Neural cell (in vitro differentiated cells): ENCODE measurements around the gene QSER1. TPM values are rescaled to one million over a fixed set of nuclear protein-coding genes. Genes with fewer than 3 reads are reported as not detected.

Source experiments
- H2AFZ ChIP-seq: fragments of 200-600, 300-800 bp; sonication (generic), shearing (Covaris generic); 2 replicates; pipeline ENCODE4 v1.6.0; 2014; ENCODE audit warnings: low read depth, mild to moderate bottlenecking, antibody characterized with exemption, low read length, moderate library complexity
- H3F3A ChIP-seq: fragments of 200-600 bp; shearing (Covaris generic); 2 replicates; pipeline ENCODE4 v1.6.1; 2016; ENCODE audit warnings: mild to moderate bottlenecking, moderate library complexity, mixed read lengths, antibody characterized with exemption, low read length; ENCODE audit not compliant: insufficient read depth, poor library complexity, severe bottlenecking
- H3K27ac ChIP-seq: fragments of 200-600, 300-800 bp; sonication (generic), shearing (Covaris generic); 2 replicates; pipeline ENCODE4 v1.5.1; 2014; ENCODE audit warnings: mild to moderate bottlenecking, low read length, moderate library complexity
- H3K27me3 ChIP-seq: fragments of 300-800, 200-600 bp; sonication (generic), shearing (Covaris generic); 2 replicates; pipeline ENCODE4 v1.6.0; 2014; ENCODE audit warnings: mild to moderate bottlenecking, low read depth, low read length, moderate library complexity; ENCODE audit not compliant: insufficient read depth
- H3K36me3 ChIP-seq: fragments of 300-800, 200-600 bp; sonication (generic), shearing (Covaris generic); 2 replicates; pipeline ENCODE4 v1.5.1; 2014; ENCODE audit warnings: mild to moderate bottlenecking, antibody characterized with exemption, low read length, moderate library complexity; ENCODE audit not compliant: insufficient read depth
- H3K4me2 ChIP-seq: fragments of 300-800, 200-600 bp; sonication (generic), shearing (Covaris generic); 2 replicates; pipeline ENCODE4 v1.6.0; 2014; ENCODE audit warnings: mild to moderate bottlenecking, low read length
- H3K4me3 ChIP-seq: fragments of 300-800, 200-600 bp; sonication (generic), shearing (Covaris generic); 2 replicates; pipeline ENCODE4 v1.5.1; 2014; ENCODE audit warnings: mild to moderate bottlenecking, low read length, moderate library complexity
- H3K79me2 ChIP-seq: fragments of 200-600 bp; shearing (Covaris generic); replicated peaks from 2 replicates; pipeline ENCODE4 v1.6.0; 2014; ENCODE audit warnings: mild to moderate bottlenecking, low read length, moderate library complexity; ENCODE audit not compliant: insufficient read depth
- H3K9ac ChIP-seq: fragments of 300-800, 200-600 bp; sonication (generic), shearing (Covaris generic); 2 replicates; pipeline ENCODE4 v1.6.1; 2016; ENCODE audit warnings: mild to moderate bottlenecking, low read length, mixed read lengths
- H3K9me2 ChIP-seq: fragments of 200-600 bp; shearing (Covaris generic); 2 replicates; pipeline ENCODE4 v1.6.1; 2016; ENCODE audit warnings: mild to moderate bottlenecking, low read length, mixed read lengths; ENCODE audit not compliant: insufficient read depth
- H3K9me3 ChIP-seq: fragments of 200-600, 300-800 bp; sonication (generic), shearing (Covaris generic); 2 replicates; pipeline ENCODE4 v1.6.1; 2016; ENCODE audit warnings: mild to moderate bottlenecking, mixed run types, low read length, moderate library complexity, mixed read lengths
- H4K20me1 ChIP-seq: fragments of 200-600 bp; shearing (Covaris generic); 2 replicates; pipeline ENCODE4 v1.6.1; 2016; ENCODE audit warnings: mild to moderate bottlenecking, mixed run types; ENCODE audit not compliant: insufficient read depth
- EZH2 ChIP-seq: fragments of 200-600, 300-800 bp; shearing (Covaris generic), sonication (generic); IDR thresholded peaks from 2 replicates; pipeline ENCODE4 v1.6.1; 2014; ENCODE audit warnings: antibody characterized with exemption, low read length, borderline replicate concordance, mild to moderate bottlenecking; ENCODE audit not compliant: insufficient read depth, poor library complexity, severe bottlenecking
- MXI1 ChIP-seq: fragments of 450-650 bp; conservative IDR thresholded peaks from 2 replicates; pipeline ENCODE4 v1.6.1; 2014; ENCODE audit warnings: antibody characterized with exemption, mild to moderate bottlenecking; ENCODE audit not compliant: poor library complexity, severe bottlenecking
- POLR2AphosphoS5 ChIP-seq: IDR thresholded peaks from 2 replicates; pipeline ENCODE4 v1.6.1; 2012
- RAD21 ChIP-seq: fragments of 450-650 bp; conservative IDR thresholded peaks from 2 replicates; pipeline ENCODE4 v1.6.1; 2014; ENCODE audit warnings: antibody characterized with exemption, mild to moderate bottlenecking, moderate library complexity
- SMC3 ChIP-seq: fragments of 450-650 bp; conservative IDR thresholded peaks from 2 replicates; pipeline ENCODE4 v1.6.1; 2014; ENCODE audit warnings: antibody characterized with exemption, mild to moderate bottlenecking, moderate library complexity; ENCODE audit not compliant: poor library complexity
- TAF1 ChIP-seq: IDR thresholded peaks from 2 replicates; pipeline ENCODE4 v1.6.1; 2012; ENCODE audit warnings: low read depth
- polyA plus RNA-seq: library from polyadenylated mRNA; depleted of rRNA; stranded (reverse); fragments of >200 nt; gene quantifications from 2 replicates; pipeline ENCODE4 v1.2.3, GENCODE V29; 2014
- TF ChIP-seq, protein P1 (sequence below): IDR thresholded peaks from 2 replicates; pipeline ENCODE4 v1.6.1; 2012; ENCODE audit warnings: borderline replicate concordance
- TF ChIP-seq, protein P2 (sequence below): fragments of 450-650 bp; IDR thresholded peaks from 2 replicates; pipeline ENCODE4 v1.5.1; 2014; ENCODE audit warnings: antibody characterized with exemption, mild to moderate bottlenecking, moderate library complexity; ENCODE audit not compliant: poor library complexity, severe bottlenecking

QSER1 gene
- polyA plus RNA-seq, 1 donor from 2014 or later, result 18.1 TPM

DNA sequence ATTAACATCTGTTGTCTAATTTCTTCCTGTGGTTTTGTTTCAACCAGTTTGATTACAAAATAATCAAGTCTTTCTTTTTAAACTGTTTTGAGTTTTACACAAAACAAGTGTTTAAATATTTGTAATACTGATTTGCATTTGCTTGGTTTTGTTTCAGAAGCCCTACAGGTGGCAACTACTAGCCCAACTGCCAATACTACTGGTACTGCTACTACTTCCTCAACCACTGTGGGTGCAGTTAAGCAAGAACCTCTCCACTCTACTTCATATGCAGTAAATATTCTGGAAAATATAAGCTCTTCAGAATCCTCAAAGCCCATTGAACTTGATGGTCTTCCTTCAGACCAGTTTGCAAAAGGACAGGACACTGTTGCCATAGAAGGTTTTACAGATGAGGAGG is 61.1 kb downstream of the QSER1 start:
- Histone ChIP-seq H3K9ac (no peak overlapping the region), H3K36me3 (peaks cover 4% of the 10 kb centered on the region), H3K4me3 (no peak overlapping the region), H3K79me2 (peaks cover 2% of the 10 kb centered on the region), H3K9me3 (no peaks in the 10 kb centered on the region), H3F3A (no peaks in the 10 kb centered on the region), H3K4me2 (no peak overlapping the region), H3K27me3 (no peaks in the 10 kb centered on the region), H3K27ac (no peak overlapping the region), H2AFZ (no peak overlapping the region), H4K20me1 (no peaks in the 10 kb centered on the region), H3K9me2 (no peaks in the 10 kb centered on the region)
- TF ChIP-seq, protein P1, sequence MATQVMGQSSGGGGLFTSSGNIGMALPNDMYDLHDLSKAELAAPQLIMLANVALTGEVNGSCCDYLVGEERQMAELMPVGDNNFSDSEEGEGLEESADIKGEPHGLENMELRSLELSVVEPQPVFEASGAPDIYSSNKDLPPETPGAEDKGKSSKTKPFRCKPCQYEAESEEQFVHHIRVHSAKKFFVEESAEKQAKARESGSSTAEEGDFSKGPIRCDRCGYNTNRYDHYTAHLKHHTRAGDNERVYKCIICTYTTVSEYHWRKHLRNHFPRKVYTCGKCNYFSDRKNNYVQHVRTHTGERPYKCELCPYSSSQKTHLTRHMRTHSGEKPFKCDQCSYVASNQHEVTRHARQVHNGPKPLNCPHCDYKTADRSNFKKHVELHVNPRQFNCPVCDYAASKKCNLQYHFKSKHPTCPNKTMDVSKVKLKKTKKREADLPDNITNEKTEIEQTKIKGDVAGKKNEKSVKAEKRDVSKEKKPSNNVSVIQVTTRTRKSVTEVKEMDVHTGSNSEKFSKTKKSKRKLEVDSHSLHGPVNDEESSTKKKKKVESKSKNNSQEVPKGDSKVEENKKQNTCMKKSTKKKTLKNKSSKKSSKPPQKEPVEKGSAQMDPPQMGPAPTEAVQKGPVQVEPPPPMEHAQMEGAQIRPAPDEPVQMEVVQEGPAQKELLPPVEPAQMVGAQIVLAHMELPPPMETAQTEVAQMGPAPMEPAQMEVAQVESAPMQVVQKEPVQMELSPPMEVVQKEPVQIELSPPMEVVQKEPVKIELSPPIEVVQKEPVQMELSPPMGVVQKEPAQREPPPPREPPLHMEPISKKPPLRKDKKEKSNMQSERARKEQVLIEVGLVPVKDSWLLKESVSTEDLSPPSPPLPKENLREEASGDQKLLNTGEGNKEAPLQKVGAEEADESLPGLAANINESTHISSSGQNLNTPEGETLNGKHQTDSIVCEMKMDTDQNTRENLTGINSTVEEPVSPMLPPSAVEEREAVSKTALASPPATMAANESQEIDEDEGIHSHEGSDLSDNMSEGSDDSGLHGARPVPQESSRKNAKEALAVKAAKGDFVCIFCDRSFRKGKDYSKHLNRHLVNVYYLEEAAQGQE, result no peak
- TF ChIP-seq RAD21 (no peak), EZH2 (no peak), MXI1 (no peak), SMC3 (no peak), TAF1 (no peak)
- TF ChIP-seq, protein P2, sequence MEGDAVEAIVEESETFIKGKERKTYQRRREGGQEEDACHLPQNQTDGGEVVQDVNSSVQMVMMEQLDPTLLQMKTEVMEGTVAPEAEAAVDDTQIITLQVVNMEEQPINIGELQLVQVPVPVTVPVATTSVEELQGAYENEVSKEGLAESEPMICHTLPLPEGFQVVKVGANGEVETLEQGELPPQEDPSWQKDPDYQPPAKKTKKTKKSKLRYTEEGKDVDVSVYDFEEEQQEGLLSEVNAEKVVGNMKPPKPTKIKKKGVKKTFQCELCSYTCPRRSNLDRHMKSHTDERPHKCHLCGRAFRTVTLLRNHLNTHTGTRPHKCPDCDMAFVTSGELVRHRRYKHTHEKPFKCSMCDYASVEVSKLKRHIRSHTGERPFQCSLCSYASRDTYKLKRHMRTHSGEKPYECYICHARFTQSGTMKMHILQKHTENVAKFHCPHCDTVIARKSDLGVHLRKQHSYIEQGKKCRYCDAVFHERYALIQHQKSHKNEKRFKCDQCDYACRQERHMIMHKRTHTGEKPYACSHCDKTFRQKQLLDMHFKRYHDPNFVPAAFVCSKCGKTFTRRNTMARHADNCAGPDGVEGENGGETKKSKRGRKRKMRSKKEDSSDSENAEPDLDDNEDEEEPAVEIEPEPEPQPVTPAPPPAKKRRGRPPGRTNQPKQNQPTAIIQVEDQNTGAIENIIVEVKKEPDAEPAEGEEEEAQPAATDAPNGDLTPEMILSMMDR, result no peak

DNA sequence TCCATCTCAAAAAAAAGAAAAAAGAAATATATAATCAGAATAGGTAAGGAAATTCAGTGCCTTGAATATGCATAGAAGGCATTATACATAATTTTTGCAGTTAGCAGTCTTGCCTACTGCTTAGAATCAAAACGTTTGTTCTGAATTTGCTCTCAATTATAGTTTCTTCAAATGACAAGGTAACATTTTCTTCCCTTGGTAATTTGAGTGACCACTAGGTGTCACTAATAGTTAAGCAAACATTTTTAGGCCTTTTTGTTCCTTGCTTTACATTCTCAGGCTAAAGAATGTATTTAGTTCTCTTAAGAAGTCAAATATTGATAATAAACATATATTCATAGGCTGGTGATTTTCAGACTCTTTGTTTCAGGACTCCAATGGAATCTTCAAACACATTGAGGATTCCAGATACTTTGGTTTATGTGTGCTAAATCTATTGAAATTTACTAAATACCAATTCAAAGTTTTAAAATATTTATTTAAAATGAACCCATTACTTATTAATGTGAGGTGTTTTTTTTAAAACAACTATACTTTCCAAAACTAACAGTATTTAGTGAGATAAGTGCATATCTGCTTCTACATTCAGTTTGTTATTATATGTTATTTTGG is 68.0 kb downstream of the QSER1 start:
- Histone ChIP-seq H3K9ac (no peak overlapping the region), H3K36me3 (peaks cover 4% of the 10 kb centered on the region), H2AFZ (no peak overlapping the region), H3K9me3 (no peaks in the 10 kb centered on the region), H3F3A (no peaks in the 10 kb centered on the region), H3K27me3 (no peaks in the 10 kb centered on the region), H3K4me3 (no peak overlapping the region), H3K4me2 (no peak overlapping the region), H3K27ac (no peak overlapping the region), H3K9me2 (no peaks in the 10 kb centered on the region), H3K79me2 (no peaks in the 10 kb centered on the region), H4K20me1 (no peaks in the 10 kb centered on the region)
- TF ChIP-seq, protein P2, result peak; percentile 70
- TF ChIP-seq TAF1 (no peak), MXI1 (no peak), POLR2AphosphoS5 (no peak), RAD21 (peak; percentile 70), SMC3 (peak; percentile 63)
- TF ChIP-seq, protein P1, result no peak
